ENCODE results near the gene LRRC8D.

DNA sequence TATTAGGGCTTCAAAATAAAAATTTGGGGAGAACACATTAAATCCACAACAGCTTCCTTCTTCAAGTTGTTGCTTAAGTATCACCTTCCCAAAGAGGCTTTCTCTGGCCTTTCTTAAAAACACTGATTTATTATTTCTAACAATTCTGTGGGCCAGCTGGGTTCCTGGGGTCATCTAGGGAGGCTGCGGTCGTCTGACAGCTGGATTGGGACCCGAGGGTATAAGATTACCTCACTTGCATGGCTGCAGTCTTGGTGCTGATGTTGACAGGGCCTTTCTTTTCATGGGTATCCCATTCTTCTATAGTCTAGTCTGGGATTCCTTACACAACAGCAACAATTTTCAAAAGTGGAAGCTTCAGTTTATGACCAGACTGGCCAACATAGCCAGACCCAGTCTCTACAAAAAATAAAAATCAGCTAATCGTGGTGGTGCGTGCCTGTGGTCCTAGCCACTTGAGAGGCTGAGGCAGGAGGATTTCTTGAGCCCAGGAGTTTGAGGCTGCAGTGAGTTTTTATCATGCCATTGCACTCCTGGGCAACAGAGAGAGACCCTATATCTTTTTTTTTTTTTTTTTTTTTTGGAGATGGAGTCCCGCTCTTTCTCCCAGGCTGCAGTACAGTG, 128.0 kb downstream of the LRRC8D start:
- TF ChIP-seq, protein P1, sequence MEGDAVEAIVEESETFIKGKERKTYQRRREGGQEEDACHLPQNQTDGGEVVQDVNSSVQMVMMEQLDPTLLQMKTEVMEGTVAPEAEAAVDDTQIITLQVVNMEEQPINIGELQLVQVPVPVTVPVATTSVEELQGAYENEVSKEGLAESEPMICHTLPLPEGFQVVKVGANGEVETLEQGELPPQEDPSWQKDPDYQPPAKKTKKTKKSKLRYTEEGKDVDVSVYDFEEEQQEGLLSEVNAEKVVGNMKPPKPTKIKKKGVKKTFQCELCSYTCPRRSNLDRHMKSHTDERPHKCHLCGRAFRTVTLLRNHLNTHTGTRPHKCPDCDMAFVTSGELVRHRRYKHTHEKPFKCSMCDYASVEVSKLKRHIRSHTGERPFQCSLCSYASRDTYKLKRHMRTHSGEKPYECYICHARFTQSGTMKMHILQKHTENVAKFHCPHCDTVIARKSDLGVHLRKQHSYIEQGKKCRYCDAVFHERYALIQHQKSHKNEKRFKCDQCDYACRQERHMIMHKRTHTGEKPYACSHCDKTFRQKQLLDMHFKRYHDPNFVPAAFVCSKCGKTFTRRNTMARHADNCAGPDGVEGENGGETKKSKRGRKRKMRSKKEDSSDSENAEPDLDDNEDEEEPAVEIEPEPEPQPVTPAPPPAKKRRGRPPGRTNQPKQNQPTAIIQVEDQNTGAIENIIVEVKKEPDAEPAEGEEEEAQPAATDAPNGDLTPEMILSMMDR (conservative IDR thresholded peaks at IDR 0.05; ENCODE audit: low read length) = no peak
- TF ChIP-seq EZH2phosphoT487 (IDR thresholded peaks at IDR 0.05; ENCODE audit: borderline replicate concordance) = no peak
